ENCODE data around the gene SAPCD2.
"Not testable (repeated sequence)": the region's sequence is repeated elsewhere in the genome, so short reads cannot be mapped to it uniquely, and the experiment has no call there.

Gene SAPCD2

GRCh38 chr9:137070201-137070905 lies at the start of gene SAPCD2:
SAPCD2 (minus strand) TSS chr9:137070557; CDS start chr9:137070460, 97 bp downstream.
- CTCF ChIA-PET = interaction anchor here (0.8 to 21.0 kb wide), 11 partner anchors 11 to 308 kb away, joined by 3 to 364 read pairs (median 12); partner anchors contain the start of genes ABCA2, ENTPD2, FUT7 and MAN1B1
- no peak for TF ChIP-seq CTCF (IDR thresholded peaks at IDR 0.05; ENCODE audit: insufficient read depth, low read length, missing control alignments)
- no peak for DNase-seq (ENCODE audit: low read depth, low spot score)
- POLR2A ChIA-PET = interaction anchor here (0.8 to 1.2 kb wide), 2 partner anchors 16 to 41 kb away, joined by 3 to 4 read pairs; no protein-coding TSS in a partner anchor
- H3K4me3 ChIP-seq (ENCODE audit: low read depth, low read length) = peak within 1 kb of the TSS; percentile 53

DNA sequence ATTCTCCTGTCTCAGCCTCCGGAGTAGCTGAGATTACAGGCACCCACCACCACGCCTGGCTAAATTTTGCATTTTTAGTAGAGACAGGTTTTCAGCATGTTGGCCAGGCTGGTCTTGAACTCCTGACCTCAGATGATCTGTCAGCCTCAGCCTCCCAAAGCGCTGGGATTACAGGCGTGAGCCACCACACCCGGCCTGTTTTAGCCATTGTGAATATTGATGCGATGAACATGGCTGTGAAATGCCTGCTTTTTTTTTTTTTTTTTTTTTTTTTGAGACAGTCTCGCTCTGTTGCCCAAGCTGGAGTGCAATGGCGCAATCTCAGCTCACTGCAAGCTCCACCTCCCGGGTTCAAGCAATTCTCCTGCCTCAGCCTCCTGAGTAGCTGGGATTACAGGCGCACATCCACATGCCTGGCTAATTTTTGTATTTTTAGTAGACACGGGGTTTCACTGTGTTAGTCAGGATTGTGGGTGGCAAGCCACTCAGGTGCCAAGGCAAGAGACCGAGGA lies 47.8 kb upstream of the SAPCD2 start:
- POLR2A ChIA-PET = interaction anchor here (1.1 kb wide), 1 partner anchor 123 kb away, joined by 5 read pairs; the partner anchor contains the start of gene TUBB4B
- CTCF ChIA-PET = interaction anchor here (1.0 to 1.9 kb wide), 8 partner anchors 11 to 119 kb away, joined by 3 to 16 read pairs (median 4); partner anchors contain the start of genes RNF224 and TPRN
- not testable (repeated sequence) for H3K4me3 ChIP-seq (ENCODE audit: low read depth, low read length); DNase-seq (ENCODE audit: low read depth, low spot score)

- CTCF ChIA-PET = interaction anchor here (1.2 to 3.4 kb wide), 6 partner anchors 12 to 119 kb away, joined by 3 to 16 read pairs (median 9); partner anchors contain the start of genes RNF224 and SAPCD2
- no peak for DNase-seq (ENCODE audit: low read depth, low spot score)
- POLR2A ChIA-PET = no interaction called here
- H3K4me3 ChIP-seq (ENCODE audit: low read depth, low read length) = no peak overlapping the region
- TF ChIP-seq CTCF (IDR thresholded peaks at IDR 0.05; ENCODE audit: insufficient read depth, low read length, missing control alignments) = no peak
Measured at GRCh38 chr9:137117269-137117731, 46.9 kb upstream of the SAPCD2 start.

DNA sequence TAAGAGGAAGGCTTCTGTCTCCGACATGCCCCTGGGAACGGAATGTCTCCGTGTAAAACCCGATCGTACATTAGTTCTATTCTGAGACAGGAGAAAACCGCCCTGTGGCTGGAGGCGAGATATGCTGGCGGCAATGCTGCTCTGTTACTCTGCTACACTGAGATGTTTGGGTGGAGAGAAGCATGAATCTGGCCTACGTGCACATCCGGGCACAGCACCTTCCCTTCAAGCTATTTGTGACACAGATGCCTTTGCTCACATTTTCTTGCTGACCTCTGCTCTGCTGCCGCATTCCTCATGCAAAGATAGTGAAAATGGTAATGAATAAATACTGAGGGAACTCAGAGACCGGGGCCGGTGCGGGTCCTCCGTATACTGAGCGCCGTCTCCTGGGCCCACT lies 46.4 kb upstream of the SAPCD2 start:
- POLR2A ChIA-PET = no interaction called here
- H3K4me3 ChIP-seq (ENCODE audit: low read depth, low read length) = no peak overlapping the region
- DNase-seq (ENCODE audit: low read depth, low spot score) = no peak
- CTCF ChIA-PET = interaction anchor here (1.2 to 3.4 kb wide), 3 partner anchors 13 to 120 kb away, joined by 3 to 14 read pairs (median 5); partner anchors contain the start of gene SAPCD2
- no peak for TF ChIP-seq CTCF (IDR thresholded peaks at IDR 0.05; ENCODE audit: insufficient read depth, low read length, missing control alignments)

DNA sequence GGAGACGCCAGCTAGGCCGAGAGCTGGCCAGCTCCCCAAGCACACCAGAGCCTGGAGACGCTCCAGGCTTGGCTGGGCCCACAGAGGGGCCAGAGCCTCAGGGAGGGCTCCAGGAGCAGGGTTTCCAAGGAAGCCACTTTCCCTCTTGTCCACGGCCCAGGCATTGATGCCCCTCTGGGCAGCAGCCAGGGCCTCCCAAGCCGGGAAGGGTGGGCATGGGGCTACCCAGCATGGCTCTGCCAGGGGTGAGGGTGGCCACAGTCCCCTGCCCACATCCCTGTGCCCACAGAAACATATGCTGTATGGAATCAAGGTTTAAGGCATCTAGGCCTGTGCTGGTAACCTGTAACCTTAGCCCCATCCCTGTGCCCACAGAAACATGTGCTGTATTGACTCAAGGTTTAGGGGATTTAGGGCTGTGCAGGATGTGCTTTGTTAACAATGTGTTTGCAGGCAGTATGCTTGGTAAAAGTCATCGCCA lies 45.7 kb upstream of the SAPCD2 start:
- ChIA-PET POLR2A (no interaction called here), CTCF (interaction anchor here (0.9 to 3.4 kb wide), 5 partner anchors 14 to 123 kb away, joined by 3 to 14 read pairs (median 5); partner anchors contain the start of genes RNF224 and SAPCD2)
- no peak for TF ChIP-seq CTCF (IDR thresholded peaks at IDR 0.05; ENCODE audit: insufficient read depth, low read length, missing control alignments)
- no peak for DNase-seq (ENCODE audit: low read depth, low spot score)
- H3K4me3 ChIP-seq (ENCODE audit: low read depth, low read length) = no peak overlapping the region

DNA sequence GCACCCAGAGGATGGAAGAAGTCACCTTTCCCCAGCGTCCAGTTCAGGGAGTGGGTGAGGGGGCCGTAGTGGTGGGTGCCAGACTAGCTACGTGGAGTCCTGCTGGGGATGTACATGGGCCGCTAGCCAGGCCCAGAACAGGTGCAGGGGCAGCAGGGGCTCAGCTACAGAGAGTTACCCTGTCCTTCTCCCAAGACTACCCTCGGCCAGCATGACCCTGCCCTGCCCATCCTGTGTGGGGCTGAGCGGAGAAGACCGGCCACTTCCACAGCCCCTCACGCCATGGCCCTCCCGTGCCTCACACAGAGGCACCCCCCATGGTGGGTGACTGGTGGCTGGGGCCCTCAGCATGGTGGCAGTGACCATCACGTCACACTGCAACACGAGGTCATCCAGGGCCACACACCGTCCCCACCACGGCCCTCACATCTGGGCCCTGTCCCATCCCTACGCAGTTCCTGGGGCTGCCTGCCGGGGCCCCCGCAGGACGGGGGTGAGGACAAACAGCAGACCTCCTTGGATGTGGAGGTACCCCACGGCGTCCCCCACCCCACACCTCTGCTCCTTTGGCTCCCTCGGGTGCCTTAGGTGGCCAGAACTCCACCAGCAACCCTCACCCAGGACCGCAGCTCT lies 45.2 kb upstream of the SAPCD2 start:
- no peak for TF ChIP-seq CTCF (IDR thresholded peaks at IDR 0.05; ENCODE audit: insufficient read depth, low read length, missing control alignments)
- ChIA-PET CTCF (interaction anchor here (0.8 to 3.4 kb wide), 6 partner anchors 8 to 124 kb away, joined by 3 to 14 read pairs (median 4); partner anchors contain the start of genes NPDC1 and RNF224), POLR2A (interaction anchor here (0.8 to 1.4 kb wide), 3 partner anchors 10 to 125 kb away, joined by 3 to 4 read pairs (median 3); no protein-coding TSS in a partner anchor)
- DNase-seq (ENCODE audit: low read depth, low spot score) = no peak
- no peak overlapping the region for H3K4me3 ChIP-seq (ENCODE audit: low read depth, low read length)

Data from AG04449 (cell line).